IPS DF 6.9 (cell line): ENCODE measurements around the gene LARGE1.

Source experiments
- DNase-seq: peaks from one replicate; pipeline ENCODE4 v3.0.0-alpha.2; 2013; ENCODE audit warnings: low read depth, low spot score
- H3K27ac ChIP-seq: one replicate; pipeline ENCODE4 v1.5.1; 2013; ENCODE audit warnings: low read length, control low read depth
- H3K27me3 ChIP-seq: 2 replicates; pipeline ENCODE4 v1.6.1; 2013; ENCODE audit warnings: mild to moderate bottlenecking, low read length; ENCODE audit not compliant: control insufficient read depth, insufficient read depth
- H3K36me3 ChIP-seq: 2 replicates; pipeline ENCODE4 v1.6.1; 2013; ENCODE audit warnings: low read length; ENCODE audit not compliant: control insufficient read depth, insufficient read depth
- H3K4me1 ChIP-seq: 2 replicates; pipeline ENCODE4 v1.6.1; 2013; ENCODE audit warnings: low read length; ENCODE audit not compliant: control insufficient read depth, insufficient read depth
- H3K4me3 ChIP-seq: 2 replicates; pipeline ENCODE4 v1.5.1; 2013; ENCODE audit warnings: mild to moderate bottlenecking, low read length
- H3K9me3 ChIP-seq: 2 replicates; pipeline ENCODE4 v1.6.1; 2013; ENCODE audit warnings: low read length, inconsistent platforms; ENCODE audit not compliant: control insufficient read depth, insufficient read depth
- WGBS: extraction: QIAGEN DNeasy Blood & Tissue Kit; methylation state at CpG from one replicate; pipeline ENCODE4 v1.1.7; 2013; ENCODE audit warnings: mixed read lengths, missing lambda C conversion rate; ENCODE audit not compliant: insufficient read length, insufficient coverage; 5-methylcytosine and 5-hydroxymethylcytosine counted together

Gene LARGE1

DNA sequence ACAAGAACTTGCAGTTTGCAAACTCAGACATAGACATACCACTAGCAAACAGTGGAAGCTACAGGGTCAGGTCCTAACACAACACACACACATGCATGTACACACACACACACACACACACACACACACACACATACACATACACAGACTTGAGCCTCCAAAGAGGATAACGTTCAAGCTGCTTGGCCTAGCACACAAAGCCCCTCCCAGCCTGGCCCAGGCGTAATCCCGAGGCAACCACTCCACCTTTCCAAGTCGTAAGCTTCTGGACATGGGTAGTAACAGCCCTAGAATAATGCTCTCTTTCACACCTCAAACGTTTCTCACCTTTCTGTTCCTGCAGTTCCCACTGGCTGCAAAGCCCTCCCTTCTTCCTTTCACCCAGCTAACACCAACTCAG, 88.6 kb downstream of the LARGE1 start:
- WGBS = no CpG with 5 or more reads among the region's 5 CpGs
- Histone ChIP-seq H3K4me1 (peaks cover 11% of the 10 kb centered on the region; the same call in 1 of the 2 replicates), H3K27me3 (no peaks in the 10 kb centered on the region), H3K4me3 (no peak overlapping the region), H3K9me3 (no peaks in the 10 kb centered on the region), H3K36me3 (no peaks in the 10 kb centered on the region), H3K27ac (no peak overlapping the region)
- DNase-seq = no peak

GRCh38 chr22:33831207-33831606, 89.1 kb downstream of the LARGE1 start:
- no peaks in the 10 kb centered on the region for H3K36me3 ChIP-seq
- no peaks in the 10 kb centered on the region for H3K27me3 ChIP-seq
- H3K27ac ChIP-seq = no peak overlapping the region
- no CpG with 5 or more reads among the region's 11 CpGs for WGBS
- H3K4me1 ChIP-seq = peaks cover 10% of the 10 kb centered on the region; the same call in 1 of the 2 replicates
- no peaks in the 10 kb centered on the region for H3K9me3 ChIP-seq
- DNase-seq = no peak
- no peak overlapping the region for H3K4me3 ChIP-seq

- no peak for DNase-seq
- Histone ChIP-seq H3K4me1 (peaks cover 10% of the 10 kb centered on the region), H3K27me3 (no peaks in the 10 kb centered on the region), H3K27ac (no peak overlapping the region), H3K9me3 (no peaks in the 10 kb centered on the region), H3K4me3 (no peak overlapping the region), H3K36me3 (no peaks in the 10 kb centered on the region)
- WGBS = no CpG with 5 or more reads among the region's 4 CpGs
Observed at GRCh38 chr22:33829546-33830280, 90.6 kb downstream of the LARGE1 start.

DNA sequence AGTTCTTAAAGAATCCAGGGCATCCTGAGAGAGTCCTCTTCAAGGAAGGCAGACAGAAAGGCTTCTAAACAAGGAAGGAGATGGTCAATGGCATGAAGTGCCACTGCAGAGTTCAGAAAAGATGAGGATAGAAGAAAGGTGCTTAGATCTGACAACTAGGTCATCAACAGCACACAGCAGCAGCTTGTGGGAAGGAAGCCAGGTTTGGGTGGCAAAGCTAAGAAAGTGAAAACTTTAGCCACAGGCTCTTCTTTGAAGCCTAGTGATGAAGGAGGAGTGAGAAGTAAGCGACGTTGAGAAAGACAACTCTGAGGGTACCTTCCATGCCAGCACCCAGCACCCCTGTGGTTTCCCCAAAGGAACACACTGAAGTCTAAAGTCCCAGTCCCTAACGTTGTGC, 92.0 kb downstream of the LARGE1 start:
- DNase-seq = no peak
- no peaks in the 10 kb centered on the region for H3K36me3 ChIP-seq
- H3K27me3 ChIP-seq = no peaks in the 10 kb centered on the region
- no peak overlapping the region for H3K27ac ChIP-seq
- H3K4me3 ChIP-seq = no peak overlapping the region
- H3K4me1 ChIP-seq = peaks cover 10% of the 10 kb centered on the region
- no peaks in the 10 kb centered on the region for H3K9me3 ChIP-seq
- no CpG with 5 or more reads among the region's 3 CpGs for WGBS

- DNase-seq = no peak
- no peaks in the 10 kb centered on the region for H3K27me3 ChIP-seq
- H3K9me3 ChIP-seq = no peaks in the 10 kb centered on the region
- no peaks in the 10 kb centered on the region for H3K36me3 ChIP-seq
- no peak overlapping the region for H3K27ac ChIP-seq
- WGBS = no CpG with 5 or more reads among the region's 5 CpGs
- H3K4me1 ChIP-seq = peaks cover 3% of the 10 kb centered on the region
- no peak overlapping the region for H3K4me3 ChIP-seq
Observed at GRCh38 chr22:33825761-33826160, 94.5 kb downstream of the LARGE1 start.

GRCh38 chr22:33823552-33823951, 96.7 kb downstream of the LARGE1 start:
- Histone ChIP-seq H3K27me3 (no peaks in the 10 kb centered on the region), H3K4me1 (peaks cover 3% of the 10 kb centered on the region), H3K4me3 (no peak overlapping the region), H3K9me3 (no peaks in the 10 kb centered on the region), H3K36me3 (no peaks in the 10 kb centered on the region), H3K27ac (no peak overlapping the region)
- no peak for DNase-seq
- no CpG with 5 or more reads among the region's 8 CpGs for WGBS

- Histone ChIP-seq H3K4me1 (peaks cover 4% of the 10 kb centered on the region), H3K27ac (no peak overlapping the region), H3K4me3 (no peak overlapping the region), H3K36me3 (no peaks in the 10 kb centered on the region), H3K27me3 (no peaks in the 10 kb centered on the region), H3K9me3 (no peaks in the 10 kb centered on the region)
- no peak for DNase-seq
- WGBS = no CpG with 5 or more reads among the region's 4 CpGs
Observed at GRCh38 chr22:33821290-33821689, 99.0 kb downstream of the LARGE1 start.

- no peaks in the 10 kb centered on the region for H3K9me3 ChIP-seq
- no peaks in the 10 kb centered on the region for H3K36me3 ChIP-seq
- DNase-seq = no peak
- no peak overlapping the region for H3K4me3 ChIP-seq
- no CpG with 5 or more reads among the region's 3 CpGs for WGBS
- no peaks in the 10 kb centered on the region for H3K27me3 ChIP-seq
- H3K4me1 ChIP-seq = peaks cover 1% of the 10 kb centered on the region
- no peak overlapping the region for H3K27ac ChIP-seq
Observed at GRCh38 chr22:33819743-33820142, 100.5 kb downstream of the LARGE1 start.

- WGBS = no CpG with 5 or more reads among the region's 4 CpGs
- no peak for DNase-seq
- Histone ChIP-seq H3K4me1 (peaks cover 1% of the 10 kb centered on the region), H3K36me3 (no peaks in the 10 kb centered on the region), H3K27ac (no peak overlapping the region), H3K4me3 (no peak overlapping the region), H3K27me3 (no peaks in the 10 kb centered on the region), H3K9me3 (no peaks in the 10 kb centered on the region)
Observed at GRCh38 chr22:33817512-33818127, 102.7 kb downstream of the LARGE1 start.

DNA sequence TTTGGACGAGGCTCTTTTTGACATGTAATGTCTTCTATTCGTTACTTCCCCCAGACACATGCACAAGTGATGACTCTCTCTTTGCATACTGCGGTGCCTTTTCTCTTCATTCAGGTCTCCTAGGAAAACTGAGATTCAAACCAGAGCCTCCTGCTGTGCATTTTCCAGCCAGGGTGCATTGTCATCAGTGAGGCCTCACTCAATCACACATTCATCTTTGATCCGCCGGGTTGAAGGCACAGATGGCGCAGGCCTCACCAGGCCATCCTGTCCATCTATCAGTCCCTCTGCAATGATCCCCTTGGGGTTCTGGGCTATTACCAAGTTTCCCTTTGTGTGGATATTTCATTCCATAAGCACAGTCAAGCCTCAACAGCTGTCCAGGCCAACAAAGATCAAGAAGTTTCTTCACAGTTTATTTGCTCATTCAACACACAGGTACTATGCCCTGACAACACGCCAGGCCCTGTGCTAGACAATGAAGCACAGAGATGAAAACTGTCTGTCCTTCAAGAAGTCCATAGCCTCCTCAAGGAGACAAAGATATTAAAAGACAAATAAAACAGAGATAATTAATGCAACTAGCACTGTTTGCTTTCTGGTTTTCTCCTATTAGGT, 107.8 kb downstream of the LARGE1 start:
- no peak overlapping the region for H3K4me3 ChIP-seq
- H3K27ac ChIP-seq = no peak overlapping the region
- no peaks in the 10 kb centered on the region for H3K27me3 ChIP-seq
- H3K4me1 ChIP-seq = peaks cover 4% of the 10 kb centered on the region
- no peak for DNase-seq
- H3K36me3 ChIP-seq = no peaks in the 10 kb centered on the region
- WGBS = no CpG with 5 or more reads among the region's 7 CpGs
- no peaks in the 10 kb centered on the region for H3K9me3 ChIP-seq
